SK-N-SH (cell line): ENCODE data around the gene EFHD1. TPM values are rescaled to one million over a fixed set of nuclear protein-coding genes. Genes with fewer than 3 reads are reported as not detected.

Source experiments
- CTCF ChIA-PET: fragments of 300-600, 350-600 bp; formaldehyde crosslinking; extraction: SDS; loops from one replicate; lab custom pipeline; 2021; lab: Yijun Ruan, JAX
- POLR2A ChIA-PET: fragments of 350-600 bp; sonication (Branson Sonifier 250); formaldehyde crosslinking; extraction: SDS; loops from one replicate; lab custom pipeline; 2020; ENCODE audit warnings: antibody characterized with exemption, inconsistent platforms; lab: Yijun Ruan, JAX
- DNase-seq: peaks from one replicate; pipeline ENCODE4 v3.0.0; 2012
- H2AFZ ChIP-seq: fragments of 200-600 bp; sonication (generic); 2 replicates; pipeline ENCODE4 v1.8.1; 2016; ENCODE audit warnings: antibody characterized with exemption, mild to moderate bottlenecking, low read depth
- H3F3A ChIP-seq: fragments of 200-600 bp; sonication (generic); replicated peaks from 2 replicates; pipeline ENCODE3; 2016; ENCODE audit warnings: antibody characterized with exemption, mild to moderate bottlenecking; ENCODE audit not compliant: insufficient read depth
- H3K27ac ChIP-seq, 2 experiments: fragments of 200-500 bp in 1 of 2; fragments of 200-600 bp in 1 of 2; sonication (Bioruptor generic) in 1 of 2; sonication (generic), shearing (Covaris generic) in 1 of 2; 2 replicates each; pipeline versions ENCODE4 v1.5.1 to v1.6.1; 2014 to 2016; ENCODE audit warnings: low read depth in 2 of 2, inconsistent platforms in 1 of 2, low read length in 1 of 2, mild to moderate bottlenecking in 1 of 2, mixed read lengths in 1 of 2
- H3K27me3 ChIP-seq: fragments of 200-600 bp; sonication (generic), shearing (Covaris generic); 2 replicates; pipeline ENCODE4 v1.6.1; 2016; ENCODE audit warnings: mixed run types; ENCODE audit not compliant: insufficient read depth
- H3K36me3 ChIP-seq, 2 experiments: fragments of 200-500 bp in 1 of 2; fragments of 200-600 bp in 1 of 2; sonication (Bioruptor generic) in 1 of 2; sonication (generic) in 1 of 2; replicated peaks in 1 of 2; 2 replicates each; pipeline versions ENCODE3 to v1.5.1; 2014 to 2016; ENCODE audit warnings: low read length in 1 of 2, mild to moderate bottlenecking in 1 of 2; ENCODE audit not compliant: insufficient read depth in 2 of 2, control insufficient read depth in 1 of 2
- H3K4me1 ChIP-seq, 2 experiments: fragments of 200-500 bp in 1 of 2; fragments of 200-600 bp in 1 of 2; sonication (Bioruptor generic) in 1 of 2; sonication (generic), shearing (Covaris generic) in 1 of 2; 2 replicates each; pipeline versions ENCODE4 v1.5.1 to v1.6.1; 2014 to 2016; ENCODE audit warnings: low read depth in 1 of 2, low read length in 1 of 2, mixed run types in 1 of 2; ENCODE audit not compliant: insufficient read depth in 2 of 2, control insufficient read depth in 1 of 2
- H3K4me2 ChIP-seq: fragments of 200-600 bp; sonication (generic), shearing (Covaris generic); 2 replicates; pipeline ENCODE4 v1.6.1; 2017; ENCODE audit warnings: mixed run types
- H3K4me3 ChIP-seq, 2 experiments: fragments of 200-500 bp in 1 of 2; fragments of 200-600 bp in 1 of 2; sonication (Bioruptor generic) in 1 of 2; sonication (generic), shearing (Covaris generic) in 1 of 2; 2 replicates each; pipeline versions ENCODE4 v1.5.1 to v1.8.1; 2014 to 2016; ENCODE audit warnings: low read depth in 2 of 2, inconsistent platforms in 1 of 2, low read length in 1 of 2, mild to moderate bottlenecking in 1 of 2, mixed read lengths in 1 of 2, moderate library complexity in 1 of 2
- H3K79me2 ChIP-seq: fragments of 200-600 bp; sonication (generic); 2 replicates; pipeline ENCODE4 v1.8.1; 2017; ENCODE audit warnings: mild to moderate bottlenecking; ENCODE audit not compliant: insufficient read depth
- H3K9ac ChIP-seq: fragments of 200-600 bp; sonication (generic); 2 replicates; pipeline ENCODE4 v1.6.1; 2017; ENCODE audit warnings: mixed run types
- H3K9me2 ChIP-seq: fragments of 200-600 bp; sonication (generic); 2 replicates; pipeline ENCODE4 v1.6.1; 2017; ENCODE audit warnings: mixed run types
- H3K9me3 ChIP-seq: fragments of 200-600 bp; sonication (generic); 2 replicates; pipeline ENCODE4 v1.6.1; 2017; ENCODE audit warnings: mixed run types, mild to moderate bottlenecking, moderate library complexity
- H4K20me1 ChIP-seq: fragments of 200-600 bp; sonication (generic); 2 replicates; pipeline ENCODE4 v1.6.1; 2017; ENCODE audit warnings: mild to moderate bottlenecking, mixed run types; ENCODE audit not compliant: insufficient read depth
- CHD2 ChIP-seq: fragments of 150-350 bp; IDR thresholded peaks from 2 replicates; pipeline ENCODE4 v1.6.1; 2018; ENCODE audit warnings: low read length; ENCODE audit not compliant: partially characterized antibody
- ELF1 ChIP-seq: IDR thresholded peaks from 2 replicates; pipeline ENCODE4 v1.4.0; 2012
- FOSL2 ChIP-seq: IDR thresholded peaks from 2 replicates; pipeline ENCODE4 v1.4.0; 2012; ENCODE audit warnings: low read depth, mild to moderate bottlenecking, moderate library complexity, borderline replicate concordance
- FOXM1 ChIP-seq: IDR thresholded peaks from 2 replicates; pipeline ENCODE4 v1.4.0; 2012; ENCODE audit warnings: low read depth, mild to moderate bottlenecking
- SIN3A ChIP-seq: IDR thresholded peaks from 2 replicates; pipeline ENCODE4 v1.6.1; 2012; ENCODE audit warnings: low read depth, mild to moderate bottlenecking, low read length, moderate library complexity, borderline replicate concordance
- SMC3 ChIP-seq: IDR thresholded peaks from 2 replicates; pipeline ENCODE4 v1.6.1; 2012; ENCODE audit warnings: low read depth, low read length, improper control_type of control experiment
- USF1 ChIP-seq: IDR thresholded peaks from 2 replicates; pipeline ENCODE4 v1.4.0; 2012; ENCODE audit warnings: low read depth, borderline replicate concordance
- YY1 ChIP-seq: IDR thresholded peaks from 2 replicates; pipeline ENCODE4 v1.4.0; 2012; ENCODE audit warnings: low read depth, mild to moderate bottlenecking
- WGBS: methylation state at CpG from one replicate; pipeline ENCODE4 v1.1.6; 2017; ENCODE audit warnings: low lambda C conversion rate; 5-methylcytosine and 5-hydroxymethylcytosine counted together
- polyA plus RNA-seq, 3 experiments: library from polyadenylated mRNA; depleted of rRNA; stranded (reverse); fragments of >200 nt; gene quantifications; 2 replicates each; pipeline ENCODE4 v1.2.3, GENCODE V29; 2012
- TF ChIP-seq, protein P1 (sequence below): IDR thresholded peaks from 2 replicates; pipeline ENCODE4; 2012

The EFHD1 gene
- polyA plus RNA-seq, 1 of the 3 experiments (the other 2 are of a cell fraction) = not detected

DNA sequence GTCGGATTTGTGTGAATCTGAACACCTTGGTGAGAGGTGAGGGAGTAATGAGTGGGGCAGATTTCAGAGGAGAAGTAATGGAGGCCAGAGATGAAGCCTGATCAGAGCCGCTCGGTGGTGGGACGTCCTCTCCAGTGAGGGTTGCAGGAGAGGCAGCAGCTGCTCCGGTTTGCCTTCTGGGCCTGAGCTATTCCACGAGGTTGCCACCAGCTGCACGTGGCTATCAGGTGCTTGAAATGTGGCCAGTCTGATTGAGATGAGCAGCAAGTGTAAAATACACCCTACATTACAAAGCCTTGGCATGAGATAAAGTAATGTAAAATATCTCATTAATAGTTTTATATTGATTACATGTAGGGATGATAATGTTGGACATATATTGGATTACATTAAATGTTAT lies 10.8 kb upstream of the EFHD1 start (continued):
- TF ChIP-seq YY1 = no peak

- no peaks in the 10 kb centered on the region for H3K36me3 ChIP-seq
- peaks cover 13% of the 10 kb centered on the region for H3K27me3 ChIP-seq
- no peak overlapping the region for H2AFZ ChIP-seq
- no peaks in the 10 kb centered on the region for H3K9me2 ChIP-seq
- no peaks in the 10 kb centered on the region for H3K79me2 ChIP-seq
- no peaks in the 10 kb centered on the region for H4K20me1 ChIP-seq
- no peak overlapping the region for H3K4me2 ChIP-seq
- H3K27ac ChIP-seq = no peak overlapping the region
- WGBS = 62% methylated on average over 10 of the region's 10 CpGs
- H3K9ac ChIP-seq = no peak overlapping the region
- H3K9me3 ChIP-seq = no peaks in the 10 kb centered on the region
- H3K4me3 ChIP-seq = no peak overlapping the region
- no peak for DNase-seq
- no peak for TF ChIP-seq FOSL2
- TF ChIP-seq, all 33 proteins: peak for 0
- ChIA-PET POLR2A (no interaction called here), CTCF (interaction anchor here (1.3 to 3.7 kb wide), 3 partner anchors 9 to 18 kb away, joined by 4 to 16 read pairs (median 5); partner anchors contain the start of gene EFHD1)
- no peaks in the 10 kb centered on the region; a peak in 1 of 4 replicates for H3K4me1 ChIP-seq
- H3F3A ChIP-seq = no peaks in the 10 kb centered on the region
Measured at GRCh38 chr2:232623768-232624765, 9.3 kb upstream of the EFHD1 start.

GRCh38 chr2:232626584-232626983 lies 6.8 kb upstream of the EFHD1 start:
- H3K4me1 ChIP-seq = no peaks in the 10 kb centered on the region; a peak in 1 of 4 replicates
- no peak overlapping the region for H2AFZ ChIP-seq
- no peak overlapping the region for H3K27ac ChIP-seq
- H3K27me3 ChIP-seq = peaks cover 19% of the 10 kb centered on the region
- no peaks in the 10 kb centered on the region for H3K9me2 ChIP-seq
- H3K36me3 ChIP-seq = no peaks in the 10 kb centered on the region
- no peak overlapping the region for H3K4me3 ChIP-seq
- 23% methylated on average over 1 of the region's 1 CpG for WGBS
- CTCF ChIA-PET = interaction anchor here (0.7 to 3.7 kb wide), 2 partner anchors 15 to 98 kb away, joined by 3 to 16 read pairs; no protein-coding TSS in a partner anchor
- H3K4me2 ChIP-seq = no peak overlapping the region
- no peaks in the 10 kb centered on the region for H4K20me1 ChIP-seq
- POLR2A ChIA-PET = no interaction called here
- H3K79me2 ChIP-seq = no peaks in the 10 kb centered on the region
- no peaks in the 10 kb centered on the region for H3F3A ChIP-seq
- no peak overlapping the region for H3K9ac ChIP-seq
- DNase-seq = no peak
- H3K9me3 ChIP-seq = no peaks in the 10 kb centered on the region
- TF ChIP-seq SIN3A (no peak), SMC3 (no peak), ELF1 (no peak), FOXM1 (no peak), CHD2 (no peak), USF1 (no peak)
- TF ChIP-seq, protein P1, sequence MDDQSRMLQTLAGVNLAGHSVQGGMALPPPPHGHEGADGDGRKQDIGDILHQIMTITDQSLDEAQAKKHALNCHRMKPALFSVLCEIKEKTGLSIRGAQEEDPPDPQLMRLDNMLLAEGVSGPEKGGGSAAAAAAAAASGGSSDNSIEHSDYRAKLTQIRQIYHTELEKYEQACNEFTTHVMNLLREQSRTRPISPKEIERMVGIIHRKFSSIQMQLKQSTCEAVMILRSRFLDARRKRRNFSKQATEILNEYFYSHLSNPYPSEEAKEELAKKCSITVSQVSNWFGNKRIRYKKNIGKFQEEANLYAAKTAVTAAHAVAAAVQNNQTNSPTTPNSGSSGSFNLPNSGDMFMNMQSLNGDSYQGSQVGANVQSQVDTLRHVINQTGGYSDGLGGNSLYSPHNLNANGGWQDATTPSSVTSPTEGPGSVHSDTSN = no peak
- TF ChIP-seq, all 33 proteins: peak for 0
